CD4-positive, alpha-beta T cell treated with Interleukin-21 for 1 hour (primary cell): ENCODE measurements around the gene RPS19BP1.
"Not testable (repeated sequence)": the region's sequence is repeated elsewhere in the genome, so short reads cannot be mapped to it uniquely, and the experiment has no call there.

ENCODE experiments used
- DNase-seq: peaks from one replicate; pipeline ENCODE4 v3.0.0-alpha.2; 2020

Gene RPS19BP1

DNA sequence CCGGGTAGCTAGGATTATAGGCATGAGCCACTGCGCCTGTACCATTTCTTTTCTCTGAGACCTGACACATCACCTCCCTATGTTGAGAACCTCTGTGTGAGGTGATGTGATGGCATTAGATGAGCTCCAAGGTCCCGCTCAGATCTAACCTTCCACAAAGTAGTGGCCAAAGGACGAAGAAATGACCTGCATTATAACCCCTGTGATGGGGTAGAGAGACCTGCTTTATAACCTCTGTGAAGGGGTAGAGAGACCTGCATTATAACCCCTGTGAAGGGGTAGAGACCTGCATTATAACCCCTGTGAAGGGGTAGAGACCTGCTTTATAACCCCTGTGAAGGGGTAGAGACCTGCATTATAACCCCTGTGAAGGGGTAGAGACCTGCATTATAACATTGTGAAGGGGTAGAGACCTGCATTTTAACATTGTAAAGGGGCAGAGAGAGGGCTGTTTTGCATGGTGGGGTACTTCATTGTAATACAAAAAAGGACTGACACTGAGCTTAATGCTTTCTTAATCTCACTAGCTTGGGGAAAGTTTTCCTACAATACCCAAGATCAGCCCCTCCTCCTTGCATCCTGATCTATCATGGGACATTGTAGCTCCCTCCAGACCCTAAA lies 21.9 kb downstream of the RPS19BP1 start:
- DNase-seq = no peak

DNA sequence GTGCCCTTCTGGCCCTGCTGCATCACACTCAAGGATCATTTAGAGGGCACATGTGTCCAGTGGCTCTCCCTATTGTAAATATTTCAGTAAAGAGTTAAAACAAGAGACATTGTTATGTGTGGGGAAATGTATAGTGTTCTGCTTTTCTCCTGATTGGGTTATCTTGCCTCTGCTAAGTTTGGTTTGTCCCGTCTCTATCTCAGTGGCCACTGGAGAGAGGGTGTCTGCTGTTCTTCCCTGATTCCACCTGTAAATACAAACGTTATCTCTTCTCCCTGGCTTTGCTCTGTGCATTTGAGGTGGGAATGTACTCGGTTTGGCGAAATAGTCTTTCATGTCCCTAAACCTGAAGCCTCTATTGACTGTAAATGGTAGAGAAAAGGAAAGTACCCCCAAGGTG lies 24.2 kb downstream of the RPS19BP1 start:
- no peak for DNase-seq

DNA sequence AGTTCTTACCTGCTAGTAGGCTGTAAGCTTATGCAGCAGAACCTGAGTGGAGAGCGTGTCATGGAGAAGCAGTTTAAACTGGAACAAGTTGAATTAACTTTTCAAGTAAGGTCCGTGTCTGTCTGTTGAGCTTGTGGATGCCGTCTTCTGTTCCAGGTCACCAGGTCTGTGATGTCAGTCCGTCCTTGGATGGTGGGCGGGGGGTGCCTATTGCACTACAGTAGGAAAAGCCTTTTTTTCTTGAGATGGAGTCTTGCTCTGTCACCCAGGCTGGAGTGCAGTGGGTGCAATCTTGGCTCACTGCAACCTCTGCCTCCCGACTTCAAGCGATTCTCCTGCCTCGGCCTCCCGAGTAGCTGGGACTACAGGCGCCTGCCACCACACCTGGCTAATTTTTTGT lies 25.5 kb downstream of the RPS19BP1 start:
- DNase-seq = not testable (repeated sequence)

DNA sequence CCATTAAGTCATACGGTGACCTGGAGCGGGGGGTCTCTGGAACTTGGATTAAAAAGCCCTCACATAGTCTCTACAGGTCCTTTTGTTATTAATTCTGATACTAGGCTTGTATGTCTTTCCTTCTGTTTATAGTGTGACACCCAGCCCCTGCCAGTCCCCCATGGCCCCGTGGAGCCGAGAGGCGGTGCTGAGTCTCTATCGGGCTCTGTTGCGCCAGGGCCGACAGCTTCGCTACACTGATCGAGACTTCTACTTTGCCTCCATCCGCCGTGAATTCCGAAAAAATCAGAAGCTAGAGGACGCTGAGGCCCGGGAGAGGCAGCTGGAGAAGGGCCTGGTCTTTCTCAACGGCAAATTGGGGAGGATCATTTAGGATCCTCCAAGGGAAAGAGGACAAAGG lies 28.5 kb downstream of the RPS19BP1 start:
- no peak for DNase-seq

DNA sequence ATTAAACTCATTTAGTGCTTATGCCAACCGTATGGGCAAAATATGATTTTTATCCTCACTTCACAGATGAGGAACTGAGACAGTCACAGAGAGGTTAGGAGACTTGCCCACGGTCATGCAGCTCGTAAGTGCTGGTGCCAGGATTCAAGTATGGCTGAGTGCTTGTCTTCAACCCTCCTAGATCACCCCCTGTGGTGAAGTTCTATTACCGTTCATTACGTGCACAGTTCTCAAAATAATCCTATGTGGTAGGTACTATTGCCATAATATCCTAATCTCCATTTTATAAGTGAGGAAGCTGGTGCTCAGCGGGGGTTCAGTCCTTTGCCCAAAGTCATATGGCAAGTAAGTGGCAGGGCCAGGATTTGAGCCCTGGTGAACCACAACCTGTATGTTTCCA lies 28.9 kb downstream of the RPS19BP1 start:
- no peak for DNase-seq

DNA sequence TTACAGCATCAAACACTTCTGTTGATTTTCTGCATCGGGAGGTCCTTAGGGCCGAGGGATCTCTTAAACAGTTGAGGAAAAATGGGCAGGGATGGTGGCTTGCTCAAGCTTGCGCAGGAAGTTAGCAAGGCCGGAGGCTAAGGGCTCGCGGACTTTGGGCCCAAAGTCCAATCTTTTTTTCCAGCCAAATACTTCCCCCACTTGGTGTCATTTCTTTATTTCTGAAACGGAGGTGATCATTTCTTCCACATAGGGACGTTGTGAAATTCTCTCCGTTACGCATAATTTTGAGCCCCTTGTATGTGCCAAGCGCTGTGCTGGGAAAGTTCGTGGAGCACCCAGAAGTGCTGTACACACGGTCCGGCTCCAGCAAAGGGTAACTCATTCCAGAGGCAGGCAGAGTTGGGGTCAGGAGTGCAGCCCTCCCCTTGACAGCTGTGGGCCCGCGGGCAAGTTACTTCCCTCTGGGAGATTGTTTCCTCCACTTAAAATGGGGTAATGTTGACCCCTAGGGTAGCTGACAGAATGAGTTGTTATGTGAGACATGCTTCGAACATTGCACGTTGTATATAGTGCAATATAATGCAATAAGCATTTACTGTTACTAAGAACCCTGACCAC lies 29.6 kb downstream of the RPS19BP1 start:
- no peak for DNase-seq

DNA sequence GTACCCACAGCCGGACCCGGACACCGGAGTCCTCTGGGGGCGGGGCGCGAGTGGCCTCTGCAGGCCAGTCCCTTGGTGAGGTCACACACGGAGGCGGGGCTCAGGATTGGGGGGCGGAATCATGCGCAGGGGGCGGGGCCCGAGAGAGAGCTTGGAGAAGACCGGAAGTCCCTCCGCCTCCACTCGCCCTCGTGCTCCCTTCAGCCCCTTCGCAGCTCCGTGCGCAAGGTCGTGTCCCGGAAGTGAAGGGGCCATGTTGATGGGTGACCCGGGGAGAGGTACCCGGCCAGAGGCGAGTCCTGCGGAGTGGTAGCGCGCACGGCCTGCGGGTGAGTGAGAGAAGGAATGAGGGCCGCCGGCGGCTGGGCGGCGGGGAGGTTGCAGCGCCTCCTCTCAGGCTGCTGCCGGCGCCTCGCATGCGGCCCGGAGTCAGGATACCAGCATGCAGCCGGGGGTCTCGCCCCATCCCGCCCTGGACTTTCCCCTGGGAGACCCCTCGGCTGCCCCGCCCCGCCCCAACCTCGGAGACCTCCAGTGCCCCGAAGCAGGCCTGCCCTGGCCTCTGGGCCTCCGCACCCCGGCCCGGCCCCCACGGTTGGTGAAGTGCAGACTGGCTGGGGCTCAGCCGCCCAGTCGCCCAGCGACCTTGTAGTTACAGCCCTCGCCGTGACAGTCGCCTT lies 30.3 kb downstream of the RPS19BP1 start, which contains the start of gene MIEF1:
Gene MIEF1, plus strand, starts transcription at position 182 of the 680 bp plus-strand sequence. CDS start 9,005 bp downstream, outside the sequence.
- DNase-seq = peak; percentile 93

DNA sequence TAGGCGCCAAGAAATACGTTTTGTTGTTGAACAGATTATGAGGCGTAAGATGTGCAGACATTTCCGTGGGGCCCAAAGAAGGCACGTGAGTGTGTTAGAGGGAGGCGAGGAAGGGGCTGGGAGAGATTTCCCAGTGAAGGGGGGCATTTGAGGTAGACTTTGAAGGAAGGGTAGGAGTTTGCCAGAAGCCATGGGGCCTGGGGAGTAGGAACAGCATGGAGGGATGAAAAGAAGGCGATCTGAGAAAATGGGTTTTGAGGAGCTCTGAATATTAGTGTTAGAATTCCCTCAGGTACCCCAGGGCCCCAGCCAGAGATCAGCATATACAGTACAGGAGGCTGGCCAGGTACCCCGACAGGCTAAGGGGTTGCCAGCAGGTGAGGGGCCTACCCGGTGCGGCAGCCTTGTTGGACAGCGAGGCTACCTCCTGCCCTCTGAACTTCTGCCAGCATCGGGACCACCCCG lies 30.9 kb downstream of the RPS19BP1 start:
- no peak for DNase-seq

DNA sequence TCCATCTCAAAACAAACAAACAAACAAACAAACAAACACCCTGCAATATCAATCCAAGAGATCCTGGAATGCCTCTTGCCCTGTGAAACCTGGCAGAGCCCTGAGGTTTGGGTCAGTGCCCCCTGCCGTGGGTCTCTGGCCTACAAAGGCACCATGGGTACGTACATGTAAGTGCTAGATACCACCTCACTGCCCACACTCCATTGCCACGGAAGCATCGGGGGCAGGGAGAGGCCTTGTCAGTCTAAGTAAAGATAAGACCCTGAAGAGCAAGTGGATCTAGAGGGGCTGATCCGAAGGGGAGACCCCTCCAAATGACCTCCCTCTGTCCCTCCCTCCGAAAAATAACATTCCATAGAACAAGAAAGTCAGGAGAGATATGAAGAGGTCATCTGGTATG lies 32.4 kb downstream of the RPS19BP1 start:
- no peak for DNase-seq

DNA sequence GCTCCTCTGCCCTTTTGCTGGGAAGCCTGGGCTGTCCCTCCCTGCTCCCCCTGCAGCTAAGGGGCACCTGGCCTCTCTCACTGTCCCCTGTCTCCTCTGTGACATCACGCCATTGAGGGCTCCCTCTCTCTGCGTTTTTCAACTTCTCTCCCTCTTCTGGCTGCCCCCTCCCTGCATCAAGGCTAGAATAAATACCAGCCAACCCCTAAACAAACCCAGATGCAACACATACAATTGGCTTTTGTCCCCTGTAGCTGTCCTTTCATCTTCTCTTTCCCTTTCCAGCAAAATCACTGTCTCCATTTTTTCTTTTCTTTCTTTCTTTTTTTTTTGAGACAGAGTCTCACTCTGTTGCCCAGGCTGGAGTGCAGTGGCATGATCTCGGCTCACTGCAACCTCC lies 33.7 kb downstream of the RPS19BP1 start:
- DNase-seq = no peak

DNA sequence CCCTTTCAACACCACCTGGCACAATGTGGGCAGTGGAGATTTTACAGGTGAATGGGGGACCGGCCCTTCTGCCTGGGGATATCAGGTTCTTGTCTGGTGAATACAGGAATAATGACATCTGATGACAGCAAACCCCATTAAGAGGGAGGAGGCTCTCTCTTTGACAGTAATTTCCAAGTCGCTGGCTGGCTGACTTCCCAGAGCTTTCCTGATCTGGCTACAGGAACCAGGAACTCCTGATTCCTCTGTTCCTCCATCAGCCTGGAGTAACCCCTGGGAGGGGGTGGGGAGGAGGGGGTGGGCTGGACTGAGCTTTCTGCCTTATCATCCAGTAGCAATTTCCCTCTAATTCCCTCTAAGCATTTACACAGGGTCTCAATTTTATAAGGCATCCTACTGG lies 34.2 kb downstream of the RPS19BP1 start:
- no peak for DNase-seq

DNA sequence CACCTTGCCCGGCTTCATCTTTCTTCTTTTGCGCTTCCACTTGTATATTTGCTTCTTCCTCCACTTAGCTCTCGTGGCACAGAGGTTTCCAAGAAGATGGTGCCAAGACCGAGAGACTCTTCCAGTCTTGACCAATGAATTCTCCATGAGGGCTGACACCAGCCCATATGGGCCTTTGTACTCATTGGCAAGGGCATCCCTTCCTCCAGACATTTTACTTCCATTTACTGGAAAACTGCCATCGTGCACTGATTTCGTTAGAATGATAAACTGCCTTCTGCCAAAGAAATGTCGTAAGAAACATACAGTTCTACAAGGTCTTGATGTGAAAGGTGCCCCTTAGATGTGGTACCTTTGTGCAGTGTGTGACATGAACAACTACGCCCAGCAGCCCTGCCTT lies 35.1 kb downstream of the RPS19BP1 start:
- DNase-seq = no peak

DNA sequence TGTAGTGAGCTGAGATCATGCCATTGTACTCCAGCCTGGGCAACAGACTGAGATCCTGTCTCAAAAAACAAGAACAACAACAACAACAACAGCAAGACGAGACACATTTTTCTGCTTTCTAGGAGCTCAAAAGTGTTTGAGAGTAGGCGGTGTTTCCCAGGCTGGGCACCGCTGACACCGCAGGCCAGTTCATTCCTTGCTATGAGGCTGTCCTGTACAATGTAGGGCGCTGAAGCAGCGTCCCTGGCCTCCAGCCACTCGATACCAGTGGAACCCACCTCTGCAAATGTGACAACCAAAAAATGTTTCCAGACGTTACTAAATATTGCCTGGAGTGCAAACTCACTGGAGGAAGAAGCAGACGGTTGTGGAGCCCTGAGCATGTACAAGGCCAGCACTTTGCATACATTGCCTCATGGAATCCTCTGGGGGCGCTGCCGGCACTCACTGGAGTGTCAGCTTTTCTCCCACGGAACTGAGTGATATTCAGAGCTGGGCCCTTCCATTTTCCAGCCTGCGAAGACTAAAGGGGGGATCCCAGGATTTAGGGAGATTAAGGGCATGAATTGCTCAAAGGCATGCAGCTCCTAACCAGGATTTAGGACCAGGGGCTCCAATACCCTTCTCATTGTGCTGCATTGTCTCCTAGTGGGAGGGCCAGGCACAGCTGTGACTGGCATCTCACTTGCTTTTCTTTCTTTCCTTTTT lies 36.3 kb downstream of the RPS19BP1 start:
- DNase-seq = peak; percentile 53

DNA sequence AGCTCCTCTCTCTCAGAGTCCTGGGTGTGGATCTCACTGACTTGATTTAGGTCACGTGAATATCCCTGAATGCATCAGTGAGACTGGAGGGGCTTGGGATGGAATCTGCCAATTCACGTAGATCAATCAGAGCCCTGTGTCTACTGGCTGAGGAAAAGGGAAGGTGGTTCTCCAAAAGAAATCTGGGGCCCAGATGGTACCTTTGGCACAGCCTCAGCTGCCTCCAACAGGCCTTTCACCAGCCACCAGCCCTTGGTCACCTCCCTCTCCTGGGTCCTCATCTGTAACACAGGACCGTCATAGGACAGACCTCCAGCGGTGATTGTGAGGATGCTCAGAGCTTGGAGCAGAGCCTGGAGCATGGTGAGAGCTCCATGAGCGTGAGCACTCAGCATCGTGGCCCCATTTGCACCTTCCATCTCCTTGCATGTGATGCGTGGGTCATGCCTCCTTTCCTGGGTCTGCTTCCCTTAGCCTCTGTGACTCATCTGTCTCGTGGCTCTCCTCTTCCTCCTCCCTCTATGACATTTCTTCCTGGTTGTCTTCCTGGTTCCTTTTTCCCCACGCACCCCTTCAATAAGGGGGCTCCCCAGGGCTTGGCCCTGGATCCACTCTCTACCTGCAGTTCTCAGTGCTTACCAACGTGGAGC lies 38.0 kb downstream of the RPS19BP1 start:
- DNase-seq = no peak

DNA sequence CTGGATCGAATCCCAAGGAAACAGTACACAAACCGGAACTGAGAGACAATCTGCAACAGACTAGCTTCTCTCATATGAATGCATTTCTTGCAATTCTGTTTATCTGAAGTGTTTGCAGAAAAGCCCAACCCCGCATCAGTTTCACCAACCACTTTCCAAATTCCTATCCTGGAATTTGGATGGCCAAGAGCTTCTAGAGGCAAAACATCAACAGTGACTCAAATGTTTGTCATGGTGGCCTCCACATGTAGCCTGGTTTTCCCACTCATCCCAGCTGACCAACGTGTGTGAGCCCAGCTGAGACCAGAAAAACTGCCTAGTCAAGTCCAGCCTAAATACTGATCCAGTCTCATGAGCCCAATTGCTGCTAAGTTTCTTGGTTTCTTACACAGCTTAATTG lies 38.8 kb downstream of the RPS19BP1 start:
- no peak for DNase-seq

DNA sequence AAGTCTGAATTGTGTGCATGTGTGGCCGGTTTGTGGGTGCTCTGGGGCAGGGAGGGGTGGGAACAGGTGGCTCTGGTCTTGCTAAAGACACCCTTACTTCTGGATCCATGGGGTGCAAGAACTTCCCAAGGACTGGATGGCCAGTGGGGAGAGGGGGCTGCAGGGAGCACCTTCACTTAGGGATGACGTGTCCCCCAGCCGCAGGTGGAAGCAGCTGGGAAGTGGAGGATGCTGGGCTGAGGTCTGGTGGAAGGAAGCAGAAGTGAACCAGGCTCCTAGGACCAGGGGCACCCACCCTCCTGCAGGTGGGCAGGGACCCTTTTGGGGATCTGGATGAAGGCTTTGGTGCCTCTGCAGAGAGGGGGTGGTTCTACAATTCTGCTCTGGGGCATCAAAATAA lies 40.4 kb downstream of the RPS19BP1 start:
- no peak for DNase-seq

DNA sequence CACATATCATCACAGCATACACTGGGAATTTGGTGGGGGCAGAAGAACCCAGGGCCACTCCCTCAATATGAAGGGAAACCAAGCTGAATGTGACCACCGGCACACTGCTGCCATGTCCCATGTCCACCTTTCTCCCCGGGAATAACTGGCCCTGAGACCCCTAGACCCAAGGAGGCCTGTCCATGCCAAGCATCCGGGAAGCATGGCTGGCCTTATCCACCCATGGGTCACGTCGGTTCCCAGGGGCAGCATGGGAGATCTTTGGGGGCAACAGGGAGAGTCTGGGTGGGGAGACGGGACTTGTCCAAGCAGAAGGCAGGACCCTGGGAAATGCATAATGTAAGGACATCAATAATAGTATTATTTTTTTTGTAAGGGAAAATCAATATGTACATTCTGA lies 40.9 kb downstream of the RPS19BP1 start:
- DNase-seq = no peak

DNA sequence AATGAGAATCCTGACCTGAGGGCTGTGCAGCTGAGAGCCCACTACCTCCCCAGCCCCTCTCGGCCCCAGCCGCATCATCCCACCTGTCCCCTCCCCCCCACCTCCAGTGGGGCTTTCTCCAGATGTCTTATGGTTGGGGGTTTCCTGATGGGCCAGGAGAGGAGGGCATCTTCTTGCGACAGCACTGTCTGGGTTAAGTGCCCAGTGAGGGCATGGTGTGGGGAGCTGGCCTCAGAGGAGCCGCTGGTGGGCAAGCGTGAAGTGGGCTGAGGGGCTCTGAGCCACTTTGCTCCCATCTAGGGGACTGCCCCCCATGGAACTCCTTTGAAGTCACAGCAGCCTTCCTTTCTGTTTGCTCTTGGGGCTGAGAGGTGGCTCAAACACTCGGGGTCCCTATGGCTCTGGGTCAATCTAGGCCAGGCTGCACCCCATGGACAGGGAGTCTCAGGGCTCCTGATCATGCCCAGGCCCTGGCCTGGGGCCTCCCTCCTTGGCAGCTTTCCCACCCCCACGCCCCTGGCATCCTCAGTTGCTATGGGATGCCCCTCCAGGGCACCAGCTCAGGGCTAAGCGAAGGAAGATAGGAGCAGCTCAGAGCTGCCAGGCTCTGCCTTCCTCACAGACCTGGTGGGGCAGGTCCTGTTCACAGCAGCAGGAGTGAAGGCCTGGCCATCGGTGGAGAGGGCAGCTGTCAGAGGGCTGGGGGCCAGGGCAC lies 41.4 kb downstream of the RPS19BP1 start:
- DNase-seq = no peak

DNA sequence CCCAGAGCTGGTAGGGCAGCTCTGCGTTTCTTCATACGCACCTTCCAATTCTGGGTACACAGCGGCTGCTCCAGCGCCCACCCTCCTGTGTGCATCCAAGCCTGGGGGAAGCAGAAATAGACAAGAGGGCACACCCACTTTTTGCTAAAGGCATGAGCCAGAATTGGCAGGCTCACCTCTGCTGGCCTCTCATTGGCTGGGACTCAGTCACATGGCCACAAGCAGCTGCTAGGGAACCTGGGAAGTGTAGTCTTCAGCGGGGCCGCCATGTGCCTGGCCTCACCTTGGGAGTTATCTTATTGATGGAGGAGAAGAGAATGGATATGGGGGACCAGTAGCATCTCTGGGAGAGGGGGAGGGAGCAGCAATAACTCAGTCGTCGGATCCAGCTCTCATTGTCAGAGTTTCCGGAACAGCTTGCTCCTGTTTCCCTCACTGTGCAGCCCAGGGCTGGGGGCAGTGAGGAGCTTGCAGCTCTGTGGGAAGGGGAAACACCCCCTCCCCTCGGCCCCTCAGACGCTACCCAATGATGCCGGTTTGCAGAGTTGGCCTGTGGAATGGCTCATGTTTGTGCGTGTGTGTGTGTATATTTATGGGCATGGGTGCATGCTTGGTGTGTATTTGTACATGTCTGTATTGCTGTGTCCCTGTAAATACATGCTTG lies 42.3 kb downstream of the RPS19BP1 start:
- DNase-seq = peak; percentile 90

DNA sequence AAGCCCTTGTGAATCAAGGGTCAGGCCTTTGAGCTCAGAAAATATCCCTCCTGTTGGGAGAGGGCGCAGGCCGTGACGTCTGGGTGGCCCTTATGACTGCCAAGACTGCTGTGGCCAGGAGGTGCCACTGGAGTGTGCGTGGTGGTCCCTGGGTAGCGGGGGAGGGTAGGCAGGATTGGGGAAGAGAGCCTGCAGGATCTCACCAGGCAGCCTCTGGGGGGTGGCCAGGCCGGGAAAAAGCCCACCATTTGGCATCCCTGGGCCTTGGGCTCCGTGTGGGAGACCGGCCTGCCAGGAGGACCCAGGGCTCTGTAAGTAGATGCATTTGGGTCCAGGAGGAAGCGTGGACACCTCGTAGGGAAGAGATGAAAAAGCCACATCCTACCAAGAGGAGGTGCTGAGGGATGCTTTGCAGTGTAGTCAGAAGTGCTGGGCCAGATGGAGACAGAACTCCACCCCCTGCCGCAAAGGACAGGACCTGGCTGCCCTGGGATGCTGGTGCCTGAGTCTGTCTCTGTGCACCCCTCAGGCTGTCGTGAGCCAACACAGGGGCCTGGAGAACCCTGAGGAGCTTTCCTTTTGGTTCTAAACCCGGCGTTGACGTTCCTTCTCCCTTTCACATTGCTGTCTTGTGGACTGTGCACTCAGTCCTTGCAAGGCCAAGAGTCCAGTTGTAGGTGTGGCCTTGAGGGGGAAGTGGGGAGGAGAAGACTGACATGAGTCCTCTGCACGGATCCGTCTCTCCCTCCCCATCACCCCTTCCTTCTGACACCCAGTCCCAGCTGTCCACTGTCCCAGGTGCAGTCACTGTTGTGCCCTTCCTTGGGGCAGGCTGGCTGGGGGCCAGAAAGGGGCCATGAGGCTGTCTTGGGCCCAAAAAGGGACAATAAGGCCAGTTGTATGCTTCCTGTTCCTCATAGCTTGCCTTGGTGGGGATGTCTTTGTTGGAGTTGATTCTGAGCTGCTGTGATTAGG lies 43.2 kb downstream of the RPS19BP1 start:
- no peak for DNase-seq
